GM21360 (cell line): Measurements from ENCODE around the gene COA6.

ENCODE experiments used
- ATAC-seq: cut with Tn5 transposase; IDR thresholded peaks from one replicate; pipeline ENCODE4 v1.9.1; 2021; ENCODE audit warnings: mild to moderate bottlenecking, moderate library complexity; ENCODE audit not compliant: unreplicated experiment

The COA6 gene, protein sequence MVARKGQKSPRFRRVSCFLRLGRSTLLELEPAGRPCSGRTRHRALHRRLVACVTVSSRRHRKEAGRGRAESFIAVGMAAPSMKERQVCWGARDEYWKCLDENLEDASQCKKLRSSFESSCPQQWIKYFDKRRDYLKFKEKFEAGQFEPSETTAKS

DNA sequence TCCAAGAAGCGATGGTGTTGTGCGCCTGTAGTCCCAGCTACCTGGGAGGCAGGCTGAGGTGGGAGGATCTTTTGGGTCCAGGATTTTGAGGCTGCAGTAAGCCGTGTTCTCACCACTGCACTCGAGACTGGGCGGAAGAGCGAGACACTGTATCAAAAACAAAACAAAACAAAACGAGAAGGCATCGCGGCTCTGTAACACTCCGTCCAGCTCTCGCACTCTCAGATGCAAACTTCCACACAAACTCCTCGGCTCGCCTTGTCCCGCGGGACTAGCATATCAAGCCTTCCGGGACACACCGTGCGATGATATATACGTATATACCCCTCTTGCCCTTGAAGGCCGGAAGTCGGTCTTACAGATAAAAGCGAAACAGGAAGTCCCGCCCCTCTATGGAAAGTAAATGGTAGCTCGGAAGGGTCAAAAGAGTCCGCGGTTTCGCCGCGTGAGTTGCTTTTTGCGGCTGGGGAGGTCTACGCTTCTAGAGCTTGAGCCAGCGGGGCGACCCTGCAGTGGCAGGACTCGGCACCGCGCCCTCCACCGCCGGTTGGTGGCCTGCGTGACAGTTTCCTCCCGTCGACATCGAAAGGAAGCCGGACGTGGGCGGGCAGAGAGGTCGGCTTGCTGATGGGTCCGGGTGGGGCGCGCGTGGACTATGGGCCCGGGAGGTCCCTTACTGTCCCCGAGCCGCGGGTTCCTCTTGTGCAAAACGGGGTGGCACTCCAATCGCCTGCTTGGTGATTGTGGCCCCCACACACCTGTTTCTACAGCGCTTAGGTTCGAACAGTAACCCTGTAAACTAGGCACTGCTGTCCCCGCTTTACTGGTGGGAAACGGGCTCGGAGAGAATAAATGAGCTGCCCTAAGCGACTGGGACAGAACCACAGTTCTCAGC lies at the start of gene COA6:
Gene COA6, plus strand, starts transcription at position 393 of the 895 bp plus-strand sequence. Its CDS starts 11 bp downstream, at position 404.
- peak; percentile 89 for ATAC-seq

DNA sequence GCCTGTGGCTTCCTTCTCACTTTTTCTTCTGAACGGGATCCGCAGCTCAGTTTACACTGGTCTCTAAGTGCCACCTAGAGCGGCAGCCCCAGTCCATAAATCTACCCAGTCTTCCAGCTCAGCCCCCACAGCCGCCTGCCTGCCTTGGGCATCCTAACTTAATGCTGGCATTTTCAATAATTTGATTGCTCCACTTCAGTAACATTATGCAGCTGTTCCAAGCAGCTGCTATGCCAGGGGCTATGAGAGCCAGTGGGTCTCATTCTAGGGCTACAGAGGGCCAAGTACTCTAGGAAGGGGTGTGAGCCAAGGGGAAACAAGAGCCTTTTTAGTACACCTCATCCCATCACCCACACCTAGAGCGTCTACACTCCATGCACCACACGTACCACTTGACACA lies 48.4 kb upstream of the COA6 start:
- ATAC-seq = no peak

DNA sequence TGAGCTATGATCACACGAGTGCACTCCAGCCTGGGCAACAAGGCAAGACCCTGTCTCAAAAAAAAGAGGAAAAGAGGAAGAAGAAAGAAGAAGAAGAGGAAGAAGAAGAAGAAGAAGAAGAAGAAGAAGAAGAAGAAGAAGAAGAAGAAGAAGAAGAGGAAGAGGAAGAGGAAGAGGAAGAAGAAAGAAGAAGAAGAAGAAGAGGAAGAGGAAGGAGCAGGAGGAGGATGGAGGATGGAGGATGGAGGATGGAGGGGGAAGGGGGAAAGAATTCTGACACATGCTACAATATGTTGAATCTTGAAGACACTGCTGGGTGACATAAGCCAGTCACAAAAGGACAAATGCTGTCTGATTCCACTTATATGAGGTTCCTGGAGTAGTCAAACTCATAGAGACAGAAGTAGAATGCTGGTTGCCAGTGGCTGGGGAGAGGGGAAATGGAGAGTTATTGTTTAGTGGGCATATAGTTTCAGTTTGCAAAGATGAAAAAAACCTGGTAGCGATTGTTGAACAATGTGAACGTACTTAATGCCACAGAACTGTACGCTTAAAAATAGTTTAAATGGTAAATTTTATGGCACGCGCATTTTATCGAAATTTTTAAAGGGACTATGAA lies 47.3 kb upstream of the COA6 start:
- ATAC-seq = peak; percentile 43

DNA sequence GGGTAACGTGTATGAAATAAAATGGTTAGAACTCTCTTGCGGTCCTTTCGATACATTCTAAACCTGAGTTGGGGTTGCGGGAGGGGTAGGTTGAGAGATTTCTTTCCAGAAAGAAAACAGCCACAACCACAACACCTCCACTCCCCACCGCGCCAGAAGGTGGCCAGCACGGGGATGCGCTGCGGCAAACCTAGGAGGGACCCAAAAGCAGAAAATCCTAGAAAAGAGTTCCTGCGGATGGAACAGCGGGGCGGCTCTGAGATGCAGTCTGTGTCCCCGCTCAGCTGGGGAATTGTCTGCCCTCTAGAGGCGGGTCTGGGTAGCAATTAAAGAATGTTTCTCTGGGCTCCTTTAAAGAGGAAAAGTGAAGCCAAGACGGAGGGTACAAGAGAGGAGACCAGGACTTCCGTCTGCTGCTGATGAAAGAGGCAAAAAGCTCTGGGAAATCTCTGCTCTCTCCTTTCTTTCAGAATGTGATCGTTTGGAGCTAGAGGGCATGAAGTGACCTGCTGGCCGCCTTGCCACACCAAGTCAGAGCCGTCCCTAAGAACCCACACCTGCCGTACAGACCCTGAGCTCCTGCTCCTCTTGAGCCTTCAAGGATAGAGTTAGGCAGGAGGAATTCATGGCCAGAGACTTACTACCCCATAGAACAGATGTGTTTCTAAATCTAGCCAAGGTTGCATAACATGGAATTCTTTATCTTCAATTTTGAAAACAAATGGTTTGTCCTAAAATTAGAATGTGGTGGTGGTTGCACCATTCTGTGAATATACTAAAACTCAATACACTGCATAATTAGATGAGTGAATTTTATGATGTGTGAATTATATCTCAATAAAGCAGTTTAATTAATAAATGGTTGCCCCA lies 46.5 kb upstream of the COA6 start:
- ATAC-seq = peak; percentile 75

DNA sequence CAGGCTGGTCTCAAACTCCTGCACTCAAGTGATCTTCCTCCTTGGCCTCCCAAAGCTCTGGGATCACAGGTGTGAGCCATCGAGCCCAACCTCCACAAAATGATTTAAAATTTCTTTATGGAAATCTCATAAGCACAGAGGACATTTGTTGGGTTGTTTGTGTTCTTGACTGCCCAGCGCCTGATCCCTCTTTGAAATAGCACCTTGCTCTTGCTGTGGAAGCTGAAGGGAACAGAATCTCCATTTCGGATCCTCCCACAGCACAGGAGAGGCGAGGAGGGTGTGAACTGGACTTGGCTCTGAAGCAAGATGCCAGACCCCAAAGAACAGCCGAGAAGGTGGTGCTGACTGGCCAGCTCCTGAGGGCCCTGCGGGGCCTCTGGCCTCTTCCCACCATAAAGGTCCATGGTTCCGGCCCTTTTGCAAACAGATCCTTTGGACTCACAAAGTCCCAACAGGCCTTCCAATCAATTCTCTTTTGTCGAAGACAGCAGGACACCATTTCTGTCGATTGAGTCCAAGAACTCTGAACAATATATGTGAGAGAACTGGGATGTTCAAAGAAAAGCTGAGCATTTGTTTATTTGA lies 45.6 kb upstream of the COA6 start:
- ATAC-seq = no peak

DNA sequence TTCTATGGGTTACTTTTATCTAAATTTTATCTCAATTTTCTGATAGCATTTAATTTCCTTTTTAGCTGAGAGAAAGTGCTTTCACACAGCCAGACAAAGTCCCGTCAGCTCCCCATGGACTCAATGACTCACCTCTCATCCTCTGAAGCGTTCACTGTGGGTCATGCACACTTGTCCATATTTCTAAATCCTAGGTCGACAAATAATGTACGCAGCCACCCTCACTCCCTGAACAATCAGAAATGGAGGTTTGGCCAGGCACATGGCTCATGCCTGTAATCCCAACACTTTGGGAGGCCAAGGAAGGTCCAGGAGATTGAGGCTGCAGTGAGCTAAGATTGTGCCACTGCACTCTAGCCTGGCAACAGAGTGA lies 42.4 kb upstream of the COA6 start:
- ATAC-seq = no peak

DNA sequence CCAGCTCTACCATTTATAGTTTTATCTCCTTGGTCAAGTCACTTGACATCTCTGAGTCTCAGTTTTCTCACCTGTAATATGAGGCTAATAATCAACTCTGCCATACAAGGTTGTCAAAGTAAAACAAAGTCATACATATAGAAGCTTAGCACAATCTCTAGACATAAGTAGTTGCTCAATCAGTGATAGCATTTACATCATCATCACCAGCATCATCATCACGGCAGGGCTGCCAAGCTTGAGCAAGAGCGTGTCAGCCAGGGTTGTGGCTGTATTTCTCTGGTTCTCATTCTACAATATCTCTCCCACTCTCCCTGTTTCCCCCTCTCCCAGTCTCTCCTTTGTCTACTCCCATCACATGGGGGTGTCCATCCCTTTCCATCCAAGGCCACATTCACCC lies 41.7 kb upstream of the COA6 start:
- ATAC-seq = no peak

DNA sequence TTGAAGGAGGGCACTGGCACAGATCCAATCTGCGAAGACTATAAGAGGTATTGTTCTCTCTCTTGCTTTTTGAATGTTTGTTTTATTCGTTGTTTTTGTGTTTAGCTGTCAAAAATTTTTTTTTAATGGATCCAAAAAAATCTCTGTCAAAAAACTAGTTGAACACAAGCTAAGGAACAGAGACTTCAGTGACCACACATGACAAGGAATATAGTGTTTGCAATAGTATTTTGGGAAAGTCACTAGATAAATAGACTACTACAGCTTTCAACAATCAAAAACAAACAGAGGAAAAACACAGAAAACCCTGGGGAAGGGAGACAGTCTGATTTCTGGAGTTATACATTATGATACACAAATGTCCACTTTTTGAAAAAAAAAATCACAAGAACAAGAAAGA lies 36.9 kb upstream of the COA6 start:
- ATAC-seq = no peak

DNA sequence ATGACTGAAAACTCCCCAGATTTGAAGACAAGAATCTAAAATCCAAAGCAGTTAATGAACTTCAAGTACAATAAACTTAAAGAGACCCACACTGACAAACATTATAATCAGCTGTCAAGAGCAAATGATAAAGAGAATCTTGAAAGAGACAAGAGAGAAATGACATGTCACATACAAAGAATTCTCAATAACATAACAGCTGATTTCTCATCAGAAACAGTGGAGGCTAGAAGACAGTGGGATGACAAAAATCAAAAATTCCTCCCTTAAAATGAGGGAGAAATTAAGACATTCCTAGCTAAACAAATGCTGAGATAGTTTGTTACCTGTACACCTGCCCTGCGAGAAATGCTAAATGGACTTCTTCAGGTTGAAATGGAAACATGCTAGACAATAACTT lies 36.0 kb upstream of the COA6 start:
- no peak for ATAC-seq

DNA sequence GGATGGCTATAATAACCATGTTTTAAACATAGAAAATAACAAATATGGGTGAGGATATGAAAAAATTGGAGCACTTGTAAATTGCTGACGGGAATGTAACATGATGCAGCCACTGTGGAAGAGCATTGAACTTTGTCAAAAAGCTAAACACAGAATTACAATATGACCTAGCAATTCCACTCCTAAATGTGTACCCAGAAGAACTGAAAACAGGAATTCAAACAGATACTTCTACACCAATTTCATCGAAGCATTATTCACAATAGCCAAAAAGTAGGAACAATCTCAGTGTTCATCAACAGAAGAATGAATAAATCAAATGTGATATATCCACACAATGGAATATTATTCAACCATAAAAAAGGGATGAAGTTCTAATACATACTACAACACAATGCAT lies 32.7 kb upstream of the COA6 start:
- ATAC-seq = no peak

DNA sequence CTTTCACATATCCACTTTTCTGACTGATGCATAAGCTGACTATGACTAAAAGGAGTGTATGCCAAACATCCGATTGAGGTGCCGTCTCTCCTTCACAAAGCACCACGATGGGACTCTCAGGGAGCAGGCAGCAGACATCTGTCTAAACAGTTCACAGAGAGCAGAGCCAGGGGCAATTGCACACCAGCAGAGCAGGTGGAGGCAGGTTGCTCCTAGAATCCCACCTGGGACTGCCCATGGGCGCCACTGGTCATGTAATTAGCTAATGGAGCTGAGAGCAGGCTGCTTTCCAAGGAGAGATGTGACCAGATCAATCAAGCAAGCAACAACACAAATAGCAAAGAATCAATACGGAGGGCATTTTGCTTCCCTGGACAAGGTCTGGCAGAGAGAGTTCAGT lies 30.5 kb upstream of the COA6 start:
- ATAC-seq = no peak

DNA sequence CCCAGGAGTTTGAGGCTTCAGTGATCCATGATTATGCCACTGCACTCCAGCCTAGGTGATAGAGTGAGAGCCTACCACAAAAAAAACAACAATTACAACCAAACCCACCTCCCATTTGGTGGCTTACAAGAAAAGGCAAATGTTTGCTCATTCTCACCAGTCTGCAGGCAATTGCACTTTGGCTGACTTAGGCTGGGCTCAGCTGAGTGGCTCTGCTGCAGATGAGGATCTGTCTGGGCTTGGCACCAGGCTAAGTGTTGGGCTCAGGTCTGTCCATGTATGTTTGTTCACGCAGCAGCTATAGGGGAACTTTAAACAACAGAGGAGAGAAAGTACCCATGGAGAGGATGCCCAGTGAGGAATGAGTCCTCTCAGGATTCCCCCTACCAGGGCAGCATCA lies 28.0 kb upstream of the COA6 start:
- ATAC-seq = no peak

DNA sequence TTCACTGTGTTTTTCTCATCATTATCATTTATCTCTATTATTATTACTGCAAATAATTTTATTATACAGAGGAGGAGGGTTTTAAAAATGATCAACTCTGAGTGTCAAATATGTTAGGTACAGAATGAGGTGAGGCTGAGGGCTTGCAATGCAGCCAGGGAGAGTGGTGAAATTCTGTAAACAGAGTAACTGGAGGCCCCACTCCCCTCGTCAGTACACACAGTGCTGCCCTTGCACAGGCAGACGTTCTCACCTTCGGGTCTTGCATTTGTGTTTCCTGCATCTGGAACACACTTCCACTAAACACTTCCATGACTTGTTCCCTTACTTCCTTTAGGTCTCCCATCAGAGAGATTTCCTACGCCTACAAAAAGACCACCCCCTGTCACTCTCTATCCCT lies 24.3 kb upstream of the COA6 start:
- ATAC-seq = no peak

DNA sequence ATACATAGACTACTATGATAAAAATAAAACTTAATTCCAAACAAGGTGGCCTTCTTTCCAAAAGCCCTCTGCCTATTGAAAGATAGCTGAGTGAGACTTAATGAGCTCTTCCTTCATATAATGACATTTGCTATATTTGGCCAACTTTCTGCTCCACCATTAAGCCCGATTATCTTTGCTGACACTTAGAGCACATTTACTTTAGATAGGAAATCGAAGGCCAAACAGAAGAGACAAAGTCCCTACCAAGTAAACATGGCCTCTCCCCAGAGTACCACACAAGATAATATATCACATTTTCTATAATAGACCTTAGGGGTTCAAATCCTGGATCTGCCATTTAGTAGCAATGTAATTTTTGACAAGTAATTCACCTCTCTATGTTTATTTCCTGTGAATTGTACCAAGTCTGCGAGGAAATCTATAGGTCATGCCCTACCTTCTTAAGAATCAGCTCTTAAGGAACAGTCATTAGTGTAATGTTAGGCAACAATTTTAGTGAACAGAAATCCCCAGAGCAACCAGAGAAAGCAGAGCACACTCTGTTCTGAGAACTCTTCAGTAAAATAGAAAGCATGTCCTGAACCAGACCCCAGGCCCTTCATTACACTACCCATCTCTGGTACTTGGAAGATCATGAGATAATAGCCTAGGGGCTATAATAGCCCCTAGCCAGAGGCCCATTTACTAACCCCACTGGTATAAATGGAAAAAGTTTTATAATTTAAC lies 17.3 kb upstream of the COA6 start:
- no peak for ATAC-seq

DNA sequence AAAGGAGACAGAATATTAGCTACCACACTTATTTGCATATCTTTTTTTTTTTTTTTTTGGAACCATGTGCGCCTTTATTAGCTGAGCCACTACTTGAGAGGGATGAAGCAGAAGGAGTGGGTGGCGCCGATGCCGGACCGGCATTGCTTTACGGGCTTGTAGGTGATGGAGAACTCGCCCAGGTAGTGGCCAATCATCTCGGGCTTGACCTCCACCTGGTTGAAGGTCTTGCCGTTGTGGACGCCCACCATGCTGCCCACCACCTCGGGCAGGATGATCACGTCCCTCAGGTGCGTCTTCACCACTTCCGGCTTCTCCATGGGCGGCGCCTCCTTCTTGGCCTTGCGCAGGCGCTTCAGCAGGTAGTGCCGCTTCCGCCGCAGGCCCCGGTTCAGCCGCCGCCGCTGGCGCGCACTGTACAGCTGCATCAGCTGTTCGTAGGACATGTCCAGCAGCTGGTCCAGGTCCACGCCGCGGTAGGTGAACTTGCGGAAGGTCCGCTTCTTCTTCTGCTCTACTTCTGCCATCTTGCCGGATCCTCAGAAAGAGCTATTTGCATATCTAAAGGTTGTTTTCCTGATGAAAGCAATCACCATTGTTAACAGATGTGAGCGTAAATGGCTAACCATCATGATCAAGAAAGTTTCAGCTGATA lies 16.5 kb upstream of the COA6 start:
- ATAC-seq = peak; percentile 41

DNA sequence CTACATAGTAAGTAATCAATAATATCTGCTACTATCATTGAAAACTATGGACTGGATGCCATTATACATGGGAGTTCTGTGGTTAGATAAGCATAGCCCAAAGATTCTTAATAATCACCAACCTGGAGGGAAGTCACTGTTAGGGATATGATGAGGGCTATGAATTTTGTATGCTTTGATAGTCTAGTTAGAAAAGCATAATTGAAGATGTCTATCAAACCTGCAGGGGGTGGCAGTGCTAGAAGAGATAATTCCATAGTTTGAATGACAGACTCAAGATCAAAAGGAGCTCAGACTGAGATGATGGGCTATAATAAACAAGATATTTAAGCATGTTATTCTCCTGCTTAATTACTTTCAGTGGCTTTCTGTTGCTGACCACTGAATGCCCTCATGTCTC lies 15.4 kb upstream of the COA6 start:
- no peak for ATAC-seq

DNA sequence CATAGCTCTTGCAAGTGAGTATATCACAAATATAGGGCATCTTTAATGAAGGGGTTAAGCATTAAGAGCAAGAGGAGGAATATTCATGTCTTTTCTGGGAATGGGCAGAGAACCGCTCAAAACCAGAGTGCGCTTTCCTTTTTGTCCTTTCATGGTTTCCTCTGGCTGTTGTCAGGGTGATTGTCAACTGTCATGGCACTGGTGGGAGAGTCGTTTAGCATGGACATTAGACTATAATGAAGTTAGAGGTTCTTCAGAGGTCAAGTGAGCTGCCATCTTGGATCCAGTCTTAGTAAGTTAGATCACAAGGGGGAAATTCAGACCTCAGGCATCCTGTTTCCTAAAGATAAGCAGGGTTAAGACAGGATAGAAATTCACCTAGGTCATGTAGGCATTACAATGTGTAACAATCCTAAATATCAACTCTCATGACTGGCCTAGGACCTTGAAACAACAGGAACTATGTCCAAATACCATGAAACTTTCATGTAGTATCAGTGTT lies 12.1 kb upstream of the COA6 start:
- ATAC-seq = no peak

DNA sequence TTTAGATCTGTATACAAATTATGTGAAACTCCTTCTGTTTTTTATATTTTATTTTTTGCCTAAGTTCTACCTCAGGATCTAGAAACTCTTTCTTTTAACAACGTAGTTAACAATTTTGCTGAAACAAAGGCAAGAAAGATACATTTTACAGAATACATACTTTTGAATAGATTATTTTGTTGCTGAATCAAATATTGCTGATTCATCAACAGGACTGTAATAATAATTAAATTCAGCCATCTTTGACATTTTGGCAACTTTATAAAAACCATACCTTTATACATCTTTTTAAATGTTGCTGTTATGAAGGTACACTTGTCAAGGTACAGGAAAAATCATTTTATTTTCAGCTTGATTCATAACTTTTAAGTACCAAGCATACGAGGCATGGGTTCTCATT lies 10.7 kb upstream of the COA6 start:
- ATAC-seq = no peak

DNA sequence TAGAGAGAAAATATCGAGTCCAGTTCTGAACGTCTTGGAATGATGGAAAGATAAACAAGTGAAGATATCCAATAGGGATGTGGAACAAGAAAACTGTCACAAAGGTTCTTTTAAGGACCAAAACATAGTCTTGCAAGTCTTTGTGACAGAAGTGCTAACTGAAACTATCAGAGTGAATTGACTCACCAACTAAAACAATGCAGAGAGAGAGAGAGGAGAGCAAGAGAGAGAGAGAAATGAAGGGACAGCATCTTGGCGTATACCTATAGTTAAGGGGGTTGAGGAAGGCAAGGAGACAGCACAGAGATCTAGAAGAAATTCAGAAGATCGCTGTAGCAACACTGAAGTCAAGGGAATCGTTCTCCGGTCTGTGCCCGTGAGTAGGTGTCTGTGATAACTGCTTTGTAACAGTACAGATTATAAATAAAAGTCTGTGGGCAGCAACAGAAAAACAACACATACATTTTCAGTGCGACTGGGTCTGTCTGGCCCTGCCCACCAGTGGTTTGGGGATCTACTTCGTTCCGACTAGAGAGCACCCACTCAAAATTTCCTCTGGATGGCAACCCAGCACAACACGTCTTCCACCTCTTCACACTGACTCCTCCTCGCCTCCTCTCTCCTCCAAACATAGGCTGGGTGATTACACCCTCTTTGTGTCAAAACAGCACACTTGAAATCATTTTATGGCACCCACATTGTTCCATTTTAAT lies 4.8 kb upstream of the COA6 start:
- ATAC-seq = no peak
